Activated T-cell treated with anti-CD3 and anti-CD28 coated beads for 1 hour (primary cell): ENCODE measurements around the gene KIF12.

Source experiments
- DNase-seq: peaks from one replicate; pipeline ENCODE4 v3.0.0-alpha.2; 2020; ENCODE audit warnings: low read depth

Gene KIF12

GRCh38 chr9:114123031-114123977 is 24.2 kb upstream of the KIF12 start:
- no peak for DNase-seq

- DNase-seq, result no peak
Observed at GRCh38 chr9:114122136-114123027, 23.3 kb upstream of the KIF12 start.

GRCh38 chr9:114121227-114122135 is 22.4 kb upstream of the KIF12 start:
- DNase-seq, result no peak

- DNase-seq, result no peak
Observed at GRCh38 chr9:114120192-114121014, 21.3 kb upstream of the KIF12 start.

- no peak for DNase-seq
Observed at GRCh38 chr9:114119242-114120191, 20.4 kb upstream of the KIF12 start.

- no peak for DNase-seq
Observed at GRCh38 chr9:114117996-114118830, 19.1 kb upstream of the KIF12 start.

- DNase-seq, result no peak
Observed at GRCh38 chr9:114117614-114117995, 18.5 kb upstream of the KIF12 start.

GRCh38 chr9:114116126-114116747 is 17.1 kb upstream of the KIF12 start:
- no peak for DNase-seq

GRCh38 chr9:114115654-114116125 is 16.6 kb upstream of the KIF12 start:
- DNase-seq, result no peak

GRCh38 chr9:114114364-114114763 is 15.3 kb upstream of the KIF12 start:
- DNase-seq, result no peak

GRCh38 chr9:114112778-114113584 is 13.9 kb upstream of the KIF12 start:
- DNase-seq, result no peak

- no peak for DNase-seq
Observed at GRCh38 chr9:114112325-114112724, 13.2 kb upstream of the KIF12 start.

GRCh38 chr9:114110180-114110579 is 11.1 kb upstream of the KIF12 start:
- no peak for DNase-seq

GRCh38 chr9:114109124-114109523 is 10.0 kb upstream of the KIF12 start:
- DNase-seq, result no peak

- peak; percentile 39 for DNase-seq
Observed at GRCh38 chr9:114108016-114108833, 9.1 kb upstream of the KIF12 start.

GRCh38 chr9:114107286-114108001 is 8.4 kb upstream of the KIF12 start:
- no peak for DNase-seq
